Epithelial cell of esophagus (primary cell): ENCODE data around the gene TACC2.

Experiments
- DNase-seq: peaks from one replicate; pipeline ENCODE4 v3.0.0; 2010; ENCODE audit warnings: low read depth
- H3K4me3 ChIP-seq: 2 replicates; pipeline ENCODE4 v1.5.1; 2011; ENCODE audit warnings: mild to moderate bottlenecking, low read length, control low read depth
- TF ChIP-seq, protein P1 (sequence below): IDR thresholded peaks from 2 replicates; pipeline ENCODE4 v1.5.1; 2011; ENCODE audit warnings: low read depth, mild to moderate bottlenecking, low read length, control low read depth, inconsistent platforms; ENCODE audit not compliant: insufficient read depth; ENCODE audit errors: missing control alignments

Gene TACC2

DNA sequence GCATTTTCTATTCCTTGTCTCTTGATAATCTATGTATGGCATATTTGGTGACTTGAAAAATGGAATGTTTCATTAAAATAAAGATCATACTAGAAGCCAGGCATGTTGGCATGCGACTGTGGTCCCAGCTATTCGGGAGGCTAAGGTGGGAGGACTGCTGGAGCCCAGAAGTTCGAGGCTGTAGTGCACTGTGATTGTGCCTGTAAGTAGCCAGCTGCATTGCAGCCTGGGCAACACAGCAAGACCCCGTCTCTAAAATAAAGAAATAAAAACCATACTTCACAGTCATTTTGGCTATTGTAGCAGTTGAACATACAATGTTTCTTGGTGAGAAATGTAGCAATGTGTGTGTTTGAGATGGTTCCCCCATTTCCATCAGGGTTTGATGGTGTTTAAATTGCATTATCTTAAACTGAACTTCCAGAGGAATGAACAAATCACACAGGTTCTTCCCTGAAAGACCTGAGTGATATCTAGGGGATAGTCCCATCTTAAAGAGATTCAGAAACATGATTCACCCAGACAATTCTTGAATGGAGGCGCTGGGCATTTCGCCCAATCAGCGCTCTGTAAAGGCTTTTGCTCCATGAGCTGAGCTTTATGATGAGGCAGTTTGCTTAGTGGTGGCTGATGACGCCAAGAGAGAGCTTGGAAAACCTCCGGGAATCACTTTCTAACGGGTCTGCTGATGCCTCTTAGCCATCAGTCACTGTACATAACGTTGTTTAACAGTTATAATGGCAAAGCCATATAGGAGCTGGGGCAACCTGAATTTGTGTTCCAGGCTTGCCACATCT is 262.7 kb downstream of the TACC2 start:
- no peak for DNase-seq
- no peak overlapping the region for H3K4me3 ChIP-seq
- TF ChIP-seq, protein P1, sequence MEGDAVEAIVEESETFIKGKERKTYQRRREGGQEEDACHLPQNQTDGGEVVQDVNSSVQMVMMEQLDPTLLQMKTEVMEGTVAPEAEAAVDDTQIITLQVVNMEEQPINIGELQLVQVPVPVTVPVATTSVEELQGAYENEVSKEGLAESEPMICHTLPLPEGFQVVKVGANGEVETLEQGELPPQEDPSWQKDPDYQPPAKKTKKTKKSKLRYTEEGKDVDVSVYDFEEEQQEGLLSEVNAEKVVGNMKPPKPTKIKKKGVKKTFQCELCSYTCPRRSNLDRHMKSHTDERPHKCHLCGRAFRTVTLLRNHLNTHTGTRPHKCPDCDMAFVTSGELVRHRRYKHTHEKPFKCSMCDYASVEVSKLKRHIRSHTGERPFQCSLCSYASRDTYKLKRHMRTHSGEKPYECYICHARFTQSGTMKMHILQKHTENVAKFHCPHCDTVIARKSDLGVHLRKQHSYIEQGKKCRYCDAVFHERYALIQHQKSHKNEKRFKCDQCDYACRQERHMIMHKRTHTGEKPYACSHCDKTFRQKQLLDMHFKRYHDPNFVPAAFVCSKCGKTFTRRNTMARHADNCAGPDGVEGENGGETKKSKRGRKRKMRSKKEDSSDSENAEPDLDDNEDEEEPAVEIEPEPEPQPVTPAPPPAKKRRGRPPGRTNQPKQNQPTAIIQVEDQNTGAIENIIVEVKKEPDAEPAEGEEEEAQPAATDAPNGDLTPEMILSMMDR = no peak

DNA sequence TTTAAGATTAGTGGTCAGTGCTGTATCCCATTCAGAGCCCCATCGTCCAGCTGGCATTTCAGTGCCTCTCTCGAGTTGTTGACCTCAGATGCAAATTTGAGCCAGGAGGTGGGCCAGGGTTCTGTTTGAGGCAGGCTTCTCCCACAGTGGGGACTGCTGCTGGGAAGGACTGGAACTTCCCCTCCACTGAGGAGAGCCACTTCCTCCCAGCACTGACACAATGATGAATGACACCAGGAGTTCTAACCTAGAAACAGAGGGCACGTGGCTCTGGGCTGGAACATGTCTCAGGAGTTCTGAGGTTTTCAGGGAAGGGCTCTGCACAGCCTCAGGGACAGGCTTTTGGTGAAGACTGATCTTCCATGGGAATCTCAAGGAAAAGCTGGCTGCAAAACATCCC is 263.8 kb downstream of the TACC2 start:
- peak; percentile 10 for DNase-seq
- H3K4me3 ChIP-seq = no peak overlapping the region
- TF ChIP-seq, protein P1 = no peak

DNA sequence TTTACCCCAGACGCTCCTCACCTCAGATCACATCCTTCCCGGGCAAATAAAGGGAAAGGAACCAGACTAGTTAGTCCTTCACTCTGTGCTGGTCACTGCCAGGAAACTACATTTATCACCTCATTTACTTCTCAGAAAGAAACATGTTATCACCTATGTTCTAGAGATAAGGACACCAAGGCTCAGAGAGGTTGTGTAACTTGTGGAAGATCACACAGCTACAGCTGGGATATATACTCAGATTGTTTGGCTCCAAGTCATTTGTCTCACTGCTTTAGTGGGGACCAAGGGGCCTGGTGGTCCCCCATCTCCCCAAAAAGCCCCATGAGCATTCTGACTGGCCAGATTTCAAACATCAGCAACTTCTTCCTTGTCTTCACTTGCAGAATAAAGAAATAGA is 264.6 kb downstream of the TACC2 start:
- DNase-seq = no peak
- no peak overlapping the region for H3K4me3 ChIP-seq
- TF ChIP-seq, protein P1 = no peak

DNA sequence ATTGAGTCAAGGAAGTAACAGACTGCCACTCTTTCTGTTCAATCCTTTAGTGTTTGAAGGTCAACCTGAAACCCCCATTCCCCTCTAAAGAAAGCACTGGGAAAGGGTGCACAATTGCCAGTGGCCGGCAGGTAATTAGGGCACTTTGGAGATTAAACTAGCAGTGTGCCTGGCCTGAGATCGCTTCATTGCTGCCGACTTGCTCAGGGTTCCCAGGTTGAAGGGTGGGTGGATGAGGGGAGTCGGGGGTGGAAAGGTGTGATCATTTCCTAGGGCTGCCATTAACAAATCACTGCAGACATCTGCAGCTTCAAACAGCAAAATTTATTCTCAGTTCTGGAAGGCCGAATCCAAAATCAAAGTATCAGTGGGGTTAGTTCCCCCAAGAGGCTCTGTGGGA is 265.9 kb downstream of the TACC2 start:
- TF ChIP-seq, protein P1 = no peak
- DNase-seq = no peak
- H3K4me3 ChIP-seq = no peak overlapping the region

DNA sequence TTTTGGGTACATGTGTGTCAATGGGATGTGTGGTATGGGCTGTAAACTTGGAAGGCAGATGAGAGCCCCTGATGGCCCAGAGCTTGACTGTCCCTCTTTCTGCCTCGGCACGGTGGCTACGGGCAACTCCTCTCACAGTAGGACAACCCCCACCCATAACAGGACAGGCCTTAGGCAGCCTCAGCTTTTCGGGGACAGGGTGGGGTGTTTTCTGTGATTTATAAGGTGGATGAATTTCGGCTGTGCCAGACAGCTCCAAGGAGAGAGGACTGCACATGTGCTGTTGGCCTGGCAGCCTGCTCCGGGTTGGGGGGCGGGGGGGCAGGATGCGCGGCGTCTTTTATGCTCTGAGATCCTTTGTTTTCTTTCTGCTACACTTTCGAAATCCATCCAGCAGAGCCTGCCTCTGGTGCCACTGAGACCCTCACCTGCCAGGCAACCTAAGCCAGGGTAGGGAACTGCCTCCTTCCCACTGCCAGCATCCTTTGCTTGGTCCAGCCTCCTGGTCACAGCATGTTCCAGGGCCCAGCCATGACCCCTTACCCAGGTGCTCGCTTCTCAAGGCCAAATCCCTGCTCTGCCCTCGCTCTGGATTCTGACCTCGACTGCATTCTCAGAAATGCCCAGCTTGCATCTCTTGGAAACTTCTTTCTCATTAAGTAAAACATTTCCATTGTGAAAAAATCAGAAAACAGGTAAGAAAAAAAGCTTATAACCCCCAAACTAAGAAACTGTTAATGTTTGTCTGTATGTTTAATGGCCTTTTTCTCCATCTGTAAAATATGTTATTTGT is 266.7 kb downstream of the TACC2 start:
- no peak overlapping the region for H3K4me3 ChIP-seq
- TF ChIP-seq, protein P1 = no peak
- no peak for DNase-seq

DNA sequence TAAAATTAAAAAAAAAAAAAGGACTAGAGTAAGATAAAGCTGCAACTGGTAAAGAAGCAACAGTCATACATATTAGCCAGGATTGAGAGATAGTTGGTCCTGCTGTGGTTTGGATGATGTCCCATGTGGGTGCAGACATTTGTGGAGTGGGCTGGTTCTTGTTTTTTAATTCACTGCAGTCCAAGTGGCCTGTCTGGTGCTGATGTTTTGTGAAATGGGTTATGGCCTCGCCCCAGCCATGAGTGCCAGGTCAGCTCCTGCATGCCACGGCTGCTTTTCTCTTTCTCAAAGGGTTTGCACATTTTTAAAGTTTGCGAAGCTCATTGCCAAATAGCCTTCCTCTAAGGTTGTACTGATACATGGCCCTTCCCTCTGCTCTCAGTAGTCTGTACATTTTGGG is 268.1 kb downstream of the TACC2 start:
- TF ChIP-seq, protein P1 = no peak
- no peak for DNase-seq
- H3K4me3 ChIP-seq = no peak overlapping the region
